Measurements from ENCODE around the gene HOXA9.

- TF ChIP-seq CTCF (IDR thresholded peaks at IDR 0.05) (no peak), GATA2 (CRISPR knock-in tag; IDR thresholded peaks at IDR 0.05) (no peak), FOXM1 (IDR thresholded peaks at IDR 0.05; ENCODE audit: low read depth) (no peak), POLR2AphosphoS5 (IDR thresholded peaks at IDR 0.05; ENCODE audit: low read depth, low read length) (no peak), NRF1 (IDR thresholded peaks at IDR 0.05; ENCODE audit: low read depth, low read length) (no peak), NFIC (IDR thresholded peaks at IDR 0.05; ENCODE audit: borderline replicate concordance) (no peak), ZBTB33 (IDR thresholded peaks at IDR 0.05; ENCODE audit: borderline replicate concordance, low read depth) (no peak), USF2 (IDR thresholded peaks at IDR 0.05; ENCODE audit: borderline replicate concordance, low read depth, low read length) (no peak), TEAD4 (IDR thresholded peaks at IDR 0.05; ENCODE audit: borderline replicate concordance, insufficient read depth) (no peak), EP300 (IDR thresholded peaks at IDR 0.05; ENCODE audit: borderline replicate concordance in 1 of 2, low read depth in 1 of 2, low read length in 1 of 2) (no peak), GABPA (IDR thresholded peaks at IDR 0.05; ENCODE audit: low read depth) (no peak), RCOR1 (IDR thresholded peaks at IDR 0.05; ENCODE audit: low read length) (no peak), USF1 (IDR thresholded peaks at IDR 0.05; ENCODE audit: borderline replicate concordance, low read depth) (no peak)
Observed at GRCh38 chr7:27119412-27119911, 45.9 kb downstream of the HOXA9 start.
